Measurements from ENCODE around the gene ZFP90. TPM values are rescaled to one million over a fixed set of nuclear protein-coding genes. Genes with fewer than 3 reads are reported as not detected.

ZFP90 gene
- total and polyA plus RNA-seq, 9 donors: 16.7 to 50.0 (median 35.9) TPM

GRCh38 chr16:68520649-68521086 is 18.4 kb upstream of the ZFP90 start:
- peak; percentile 90 to 99 (median 96) for TF ChIP-seq CTCF (IDR thresholded peaks at IDR 0.05)
- no peak for TF ChIP-seq EP300 (IDR thresholded peaks at IDR 0.05)
- peak; percentile 22 for TF ChIP-seq POLR2A (IDR thresholded peaks at IDR 0.05)
- Histone ChIP-seq H3K27ac (no peak overlapping the region), H3K4me3 (peak overlapping the region; percentile 2), H3K4me1 (ENCODE audit: insufficient read depth) (no peaks in the 10 kb centered on the region), H3K9me3 (no peaks in the 10 kb centered on the region), H3K27me3 (no peaks in the 10 kb centered on the region), H3K36me3 (no peaks in the 10 kb centered on the region)
- 1 to 2% (median 1%) methylated on average over 14 to 22 of the region's 22 CpGs for WGBS, 3 donors
- intact Hi-C loops (cut with DNase I): loop anchor here in 1 of 4 donors (10.0 kb wide), 1 partner anchor 604 kb away; no protein-coding TSS in a partner anchor
- peak; percentile 79 to 92 (median 85) for DNase-seq

- peak in 1 of 5 donors; percentile 12 for DNase-seq
- no peaks in the 10 kb centered on the region for H3K36me3 ChIP-seq
- intact Hi-C loops (cut with DNase I): loop anchor here in 1 of 4 donors (10.0 kb wide), 1 partner anchor 601 kb away; no protein-coding TSS in a partner anchor
- TF ChIP-seq CTCF (IDR thresholded peaks at IDR 0.05) (no peak), EP300 (IDR thresholded peaks at IDR 0.05) (no peak), POLR2A (IDR thresholded peaks at IDR 0.05) (no peak)
- WGBS, 3 donors: 70 to 81% (median 80%) methylated on average over 10 of the region's 10 CpGs
- H3K27ac ChIP-seq: no peak overlapping the region
- H3K9me3 ChIP-seq: no peaks in the 10 kb centered on the region
- no peak overlapping the region for H3K4me3 ChIP-seq
- no peaks in the 10 kb centered on the region for H3K27me3 ChIP-seq
- H3K4me1 ChIP-seq (ENCODE audit: insufficient read depth): no peaks in the 10 kb centered on the region
Measured at GRCh38 chr16:68524069-68524820, 14.8 kb upstream of the ZFP90 start.

- DNase-seq: no peak
- WGBS, 3 donors: 78 to 80% (median 80%) methylated on average over 13 to 17 of the region's 17 CpGs
- no peak overlapping the region for H3K4me3 ChIP-seq
- TF ChIP-seq POLR2A (IDR thresholded peaks at IDR 0.05) (no peak), CTCF (IDR thresholded peaks at IDR 0.05) (no peak), EP300 (IDR thresholded peaks at IDR 0.05) (no peak)
- intact Hi-C loops (cut with DNase I): loop anchor here in 2 of 4 donors (5.0 to 10.0 kb wide), 2 partner anchors 596 to 599 kb away; no protein-coding TSS in a partner anchor
- H3K36me3 ChIP-seq: no peaks in the 10 kb centered on the region
- H3K9me3 ChIP-seq: no peaks in the 10 kb centered on the region
- H3K4me1 ChIP-seq (ENCODE audit: insufficient read depth): peaks cover 7% of the 10 kb centered on the region
- H3K27me3 ChIP-seq: no peaks in the 10 kb centered on the region
- no peak overlapping the region for H3K27ac ChIP-seq
Measured at GRCh38 chr16:68526143-68526781, 12.8 kb upstream of the ZFP90 start.

GRCh38 chr16:68526782-68527145 is 12.3 kb upstream of the ZFP90 start:
- intact Hi-C loops (cut with DNase I): loop anchor here in 2 of 4 donors (5.0 to 10.0 kb wide), 2 partner anchors 596 to 598 kb away; no protein-coding TSS in a partner anchor
- no peak for TF ChIP-seq CTCF (IDR thresholded peaks at IDR 0.05)
- no peak for TF ChIP-seq EP300 (IDR thresholded peaks at IDR 0.05)
- H3K27me3 ChIP-seq: no peaks in the 10 kb centered on the region
- no peak overlapping the region for H3K4me3 ChIP-seq
- 91 to 97% (median 91%) methylated on average over 29 of the region's 29 CpGs for WGBS, 3 donors
- H3K36me3 ChIP-seq: no peaks in the 10 kb centered on the region
- H3K4me1 ChIP-seq (ENCODE audit: insufficient read depth): peaks cover 7% of the 10 kb centered on the region
- no peak overlapping the region for H3K27ac ChIP-seq
- no peak for DNase-seq
- H3K9me3 ChIP-seq: no peaks in the 10 kb centered on the region

All from ovary (tissue), 9 donors.